HG03442 (cell line): ENCODE data around the gene OR52K2.
"Not testable (repeated sequence)": the region's sequence is repeated elsewhere in the genome, so short reads cannot be mapped to it uniquely, and the experiment has no call there.

ENCODE experiments used
- ATAC-seq: cut with Tn5 transposase; IDR thresholded peaks from one replicate; pipeline ENCODE4 v1.9.1; 2021; ENCODE audit warnings: mild to moderate bottlenecking, moderate library complexity; ENCODE audit not compliant: unreplicated experiment

OR52K2 gene

GRCh38 chr11:4479644-4480043 lies 30.5 kb downstream of the OR52K2 start:
- ATAC-seq = no peak

- no peak for ATAC-seq
Observed at GRCh38 chr11:4480577-4481239, 31.6 kb downstream of the OR52K2 start.

- no peak for ATAC-seq
Observed at GRCh38 chr11:4481240-4481582, 32.1 kb downstream of the OR52K2 start.

GRCh38 chr11:4482445-4482844 lies 33.4 kb downstream of the OR52K2 start, which contains the start of gene OR52K1:
OR52K1 (plus strand) TSS chr11:4482646; CDS start chr11:4488901, 6,255 bp downstream.
- no peak for ATAC-seq

GRCh38 chr11:4484310-4484709 lies 35.2 kb downstream of the OR52K2 start:
- ATAC-seq = no peak

- not testable (repeated sequence) for ATAC-seq
Observed at GRCh38 chr11:4491405-4491804, 42.3 kb downstream of the OR52K2 start.

- ATAC-seq = no peak
Observed at GRCh38 chr11:4491878-4492606, 42.9 kb downstream of the OR52K2 start.

- no peak for ATAC-seq
Observed at GRCh38 chr11:4493480-4493818, 44.4 kb downstream of the OR52K2 start.

- no peak for ATAC-seq
Observed at GRCh38 chr11:4495487-4495886, 46.4 kb downstream of the OR52K2 start.

GRCh38 chr11:4495986-4496385 lies 46.9 kb downstream of the OR52K2 start:
- ATAC-seq = no peak

GRCh38 chr11:4496557-4497248 lies 47.6 kb downstream of the OR52K2 start:
- ATAC-seq = no peak
